Uterus (tissue), 2 donors: ENCODE data around the gene PTH2R.

Source experiments
- CTCF ChIP-seq, 4 experiments: fragments of 200-600 bp in 2 of 4; fragments of 450-650 bp in 2 of 4; sonication (generic) in 2 of 4; IDR thresholded peaks; one replicate each; pipeline ENCODE4 v1.5.1; 2016 to 2019; ENCODE audit warnings: antibody characterized with exemption in 4 of 4, mild to moderate bottlenecking in 2 of 4, moderate library complexity in 1 of 4
- POLR2A ChIP-seq, 2 donors: fragments of 450-650 bp; IDR thresholded peaks; one replicate each; pipeline ENCODE4 v1.6.1; 2016; ENCODE audit warnings: antibody characterized with exemption in 2 of 2, mild to moderate bottlenecking in 1 of 2, moderate library complexity in 1 of 2

DNA sequence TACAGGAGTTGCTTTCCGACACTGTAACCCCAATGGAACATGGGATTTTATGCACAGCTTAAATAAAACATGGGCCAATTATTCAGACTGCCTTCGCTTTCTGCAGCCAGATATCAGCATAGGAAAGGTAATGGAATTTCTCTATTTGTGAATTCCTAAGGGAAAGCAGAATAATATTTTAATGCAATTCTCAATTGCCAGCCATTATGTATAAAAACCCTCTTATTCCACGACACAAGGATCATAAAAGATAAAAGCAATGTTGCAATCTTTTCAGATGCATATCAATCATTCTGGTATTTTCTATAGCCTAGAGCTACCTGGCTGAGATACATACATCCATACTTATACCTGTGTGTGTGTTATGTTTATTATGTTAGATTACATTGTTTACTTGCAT, 31.2 kb downstream of the PTH2R start:
- no peak for TF ChIP-seq CTCF (IDR thresholded peaks at IDR 0.05)
- TF ChIP-seq POLR2A (IDR thresholded peaks at IDR 0.05): no peak
